Measurements from ENCODE around the gene SLN.

The SLN gene

DNA sequence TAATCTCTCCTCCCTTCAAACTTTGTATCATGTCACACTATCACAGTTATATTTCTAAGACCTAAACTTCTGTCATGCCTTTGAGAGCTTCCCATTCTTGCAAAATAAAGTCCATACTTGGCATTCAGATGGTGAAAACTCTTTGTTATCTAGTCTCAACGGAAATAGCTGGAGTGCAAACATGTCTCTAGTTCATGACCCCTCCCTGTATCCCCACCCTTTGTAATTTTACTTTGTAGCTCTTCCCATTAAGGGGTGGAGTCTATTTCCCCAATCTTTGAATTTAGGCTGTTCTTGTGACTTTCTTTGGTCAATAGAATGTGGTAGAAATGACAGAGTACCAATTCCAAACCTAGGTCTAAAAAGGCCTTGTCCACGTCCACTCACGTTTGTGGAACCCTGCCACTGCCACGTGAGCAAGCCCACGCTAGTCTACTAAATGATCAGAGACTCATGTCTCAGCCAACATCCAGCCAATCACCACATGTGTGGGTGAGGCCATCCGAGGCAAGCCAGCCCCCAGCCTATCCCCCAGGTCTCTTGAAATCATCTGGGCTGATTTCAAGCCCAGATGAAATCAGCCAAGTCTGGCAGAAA is 23.4 kb downstream of the SLN start:
- Histone ChIP-seq H3K27ac (replicated peaks) (no peak overlapping the region), H3K27me3 (ENCODE audit: insufficient read depth, poor library complexity, severe bottlenecking) (no peaks in the 10 kb centered on the region), H3K4me3 (replicated peaks; ENCODE audit: insufficient read depth, low read length) (no peak overlapping the region)
- TF ChIP-seq, protein P1, sequence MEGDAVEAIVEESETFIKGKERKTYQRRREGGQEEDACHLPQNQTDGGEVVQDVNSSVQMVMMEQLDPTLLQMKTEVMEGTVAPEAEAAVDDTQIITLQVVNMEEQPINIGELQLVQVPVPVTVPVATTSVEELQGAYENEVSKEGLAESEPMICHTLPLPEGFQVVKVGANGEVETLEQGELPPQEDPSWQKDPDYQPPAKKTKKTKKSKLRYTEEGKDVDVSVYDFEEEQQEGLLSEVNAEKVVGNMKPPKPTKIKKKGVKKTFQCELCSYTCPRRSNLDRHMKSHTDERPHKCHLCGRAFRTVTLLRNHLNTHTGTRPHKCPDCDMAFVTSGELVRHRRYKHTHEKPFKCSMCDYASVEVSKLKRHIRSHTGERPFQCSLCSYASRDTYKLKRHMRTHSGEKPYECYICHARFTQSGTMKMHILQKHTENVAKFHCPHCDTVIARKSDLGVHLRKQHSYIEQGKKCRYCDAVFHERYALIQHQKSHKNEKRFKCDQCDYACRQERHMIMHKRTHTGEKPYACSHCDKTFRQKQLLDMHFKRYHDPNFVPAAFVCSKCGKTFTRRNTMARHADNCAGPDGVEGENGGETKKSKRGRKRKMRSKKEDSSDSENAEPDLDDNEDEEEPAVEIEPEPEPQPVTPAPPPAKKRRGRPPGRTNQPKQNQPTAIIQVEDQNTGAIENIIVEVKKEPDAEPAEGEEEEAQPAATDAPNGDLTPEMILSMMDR (IDR thresholded peaks at IDR 0.05; ENCODE audit: insufficient read depth, low read length): no peak
- TF ChIP-seq, protein P2, sequence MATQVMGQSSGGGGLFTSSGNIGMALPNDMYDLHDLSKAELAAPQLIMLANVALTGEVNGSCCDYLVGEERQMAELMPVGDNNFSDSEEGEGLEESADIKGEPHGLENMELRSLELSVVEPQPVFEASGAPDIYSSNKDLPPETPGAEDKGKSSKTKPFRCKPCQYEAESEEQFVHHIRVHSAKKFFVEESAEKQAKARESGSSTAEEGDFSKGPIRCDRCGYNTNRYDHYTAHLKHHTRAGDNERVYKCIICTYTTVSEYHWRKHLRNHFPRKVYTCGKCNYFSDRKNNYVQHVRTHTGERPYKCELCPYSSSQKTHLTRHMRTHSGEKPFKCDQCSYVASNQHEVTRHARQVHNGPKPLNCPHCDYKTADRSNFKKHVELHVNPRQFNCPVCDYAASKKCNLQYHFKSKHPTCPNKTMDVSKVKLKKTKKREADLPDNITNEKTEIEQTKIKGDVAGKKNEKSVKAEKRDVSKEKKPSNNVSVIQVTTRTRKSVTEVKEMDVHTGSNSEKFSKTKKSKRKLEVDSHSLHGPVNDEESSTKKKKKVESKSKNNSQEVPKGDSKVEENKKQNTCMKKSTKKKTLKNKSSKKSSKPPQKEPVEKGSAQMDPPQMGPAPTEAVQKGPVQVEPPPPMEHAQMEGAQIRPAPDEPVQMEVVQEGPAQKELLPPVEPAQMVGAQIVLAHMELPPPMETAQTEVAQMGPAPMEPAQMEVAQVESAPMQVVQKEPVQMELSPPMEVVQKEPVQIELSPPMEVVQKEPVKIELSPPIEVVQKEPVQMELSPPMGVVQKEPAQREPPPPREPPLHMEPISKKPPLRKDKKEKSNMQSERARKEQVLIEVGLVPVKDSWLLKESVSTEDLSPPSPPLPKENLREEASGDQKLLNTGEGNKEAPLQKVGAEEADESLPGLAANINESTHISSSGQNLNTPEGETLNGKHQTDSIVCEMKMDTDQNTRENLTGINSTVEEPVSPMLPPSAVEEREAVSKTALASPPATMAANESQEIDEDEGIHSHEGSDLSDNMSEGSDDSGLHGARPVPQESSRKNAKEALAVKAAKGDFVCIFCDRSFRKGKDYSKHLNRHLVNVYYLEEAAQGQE (IDR thresholded peaks at IDR 0.05; ENCODE audit: insufficient replicate concordance, low read depth): no peak
- TF ChIP-seq SPI1 (IDR thresholded peaks at IDR 0.05; ENCODE audit: borderline replicate concordance, low read depth) (no peak), POLR2AphosphoS5 (IDR thresholded peaks at IDR 0.05; ENCODE audit: low read depth) (no peak), GABPA (IDR thresholded peaks at IDR 0.05; ENCODE audit: low read depth) (no peak)
- no peak for DNase-seq (ENCODE audit: low read depth in 1 of 2, low spot score in 1 of 2)

DNA sequence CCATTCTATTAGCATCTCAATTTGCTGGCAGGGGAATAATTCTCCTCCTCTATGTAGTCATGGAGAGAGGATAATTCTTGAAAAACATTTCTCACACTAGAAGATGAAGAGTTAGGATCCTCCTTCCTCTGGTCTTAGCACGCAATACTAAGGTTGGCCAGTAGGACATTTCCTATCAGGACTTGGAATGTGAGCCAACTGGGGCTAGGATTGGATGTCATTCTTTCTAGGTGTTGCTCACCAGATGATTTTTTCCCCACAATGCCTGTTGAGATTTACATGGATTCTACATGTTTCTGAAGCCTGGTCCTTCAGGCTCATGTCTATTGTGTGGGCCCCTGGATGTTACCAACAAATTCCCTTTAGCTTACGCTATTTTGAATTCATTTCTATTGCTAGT is 28.0 kb downstream of the SLN start:
- Histone ChIP-seq H3K27me3 (ENCODE audit: insufficient read depth, poor library complexity, severe bottlenecking) (no peaks in the 10 kb centered on the region), H3K4me3 (replicated peaks; ENCODE audit: insufficient read depth, low read length) (no peak overlapping the region), H3K27ac (replicated peaks) (no peak overlapping the region)
- DNase-seq (ENCODE audit: low read depth in 1 of 2, low spot score in 1 of 2): peak in 1 of 2 experiments; percentile 26
- no peak for TF ChIP-seq GABPA (IDR thresholded peaks at IDR 0.05; ENCODE audit: low read depth)
- no peak for TF ChIP-seq POLR2AphosphoS5 (IDR thresholded peaks at IDR 0.05; ENCODE audit: low read depth)
- TF ChIP-seq SPI1 (IDR thresholded peaks at IDR 0.05; ENCODE audit: borderline replicate concordance, low read depth): no peak
- TF ChIP-seq, protein P2 (IDR thresholded peaks at IDR 0.05; ENCODE audit: insufficient replicate concordance, low read depth): no peak
- TF ChIP-seq, protein P1 (IDR thresholded peaks at IDR 0.05; ENCODE audit: insufficient read depth, low read length): no peak

DNA sequence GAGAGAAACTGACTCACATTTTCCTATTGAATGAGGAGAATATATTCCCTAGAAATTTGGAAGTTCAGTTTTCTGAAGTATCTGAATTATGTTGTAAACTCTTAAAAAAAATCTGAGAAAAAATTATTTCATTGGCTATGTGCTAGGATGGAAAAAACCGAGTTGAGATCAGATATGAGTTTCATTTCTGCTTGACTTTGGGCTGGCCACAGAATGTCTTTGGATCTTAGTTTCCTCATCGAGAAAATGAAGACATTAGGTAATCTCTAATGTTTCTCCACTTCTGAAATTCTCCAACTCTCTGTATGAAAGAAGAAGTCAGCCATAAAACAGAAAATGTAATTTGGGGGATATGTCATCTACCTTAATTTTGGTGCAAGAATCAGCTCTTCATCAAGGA is 28.8 kb downstream of the SLN start:
- TF ChIP-seq, protein P2 (IDR thresholded peaks at IDR 0.05; ENCODE audit: insufficient replicate concordance, low read depth): no peak
- TF ChIP-seq SPI1 (IDR thresholded peaks at IDR 0.05; ENCODE audit: borderline replicate concordance, low read depth) (no peak), GABPA (IDR thresholded peaks at IDR 0.05; ENCODE audit: low read depth) (no peak), POLR2AphosphoS5 (IDR thresholded peaks at IDR 0.05; ENCODE audit: low read depth) (no peak)
- TF ChIP-seq, protein P1 (IDR thresholded peaks at IDR 0.05; ENCODE audit: insufficient read depth, low read length): no peak
- Histone ChIP-seq H3K27me3 (ENCODE audit: insufficient read depth, poor library complexity, severe bottlenecking) (no peaks in the 10 kb centered on the region), H3K27ac (replicated peaks) (no peak overlapping the region), H3K4me3 (replicated peaks; ENCODE audit: insufficient read depth, low read length) (no peak overlapping the region)
- DNase-seq (ENCODE audit: low read depth in 1 of 2, low spot score in 1 of 2): no peak
